Measurements from ENCODE around the gene AANAT. TPM values are rescaled to one million over a fixed set of nuclear protein-coding genes. Genes with fewer than 3 reads are reported as not detected.
"Not testable (repeated sequence)": the region's sequence is repeated elsewhere in the genome, so short reads cannot be mapped to it uniquely, and the experiment has no call there.

Gene AANAT
- total RNA-seq, 1 donor from 2014 or later: 0.55 TPM

DNA sequence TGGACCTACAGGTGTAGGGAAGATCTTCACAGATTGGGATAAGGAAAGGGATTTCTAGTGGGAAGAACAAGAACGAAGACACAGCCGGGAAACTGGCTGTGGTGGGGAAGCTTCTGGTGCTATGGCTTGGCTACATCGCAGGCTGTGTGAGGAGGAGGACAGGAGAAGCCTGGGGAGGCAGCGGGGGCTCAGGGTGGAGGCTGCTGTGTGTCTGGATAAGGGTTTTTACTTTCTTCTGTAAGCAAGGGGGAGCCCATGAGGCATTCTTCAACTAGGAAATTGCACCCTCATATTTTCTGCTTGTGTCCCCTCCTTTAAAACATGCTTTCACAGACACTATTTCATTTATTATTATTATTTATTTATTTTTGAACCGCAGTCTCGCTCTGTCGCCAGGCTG is 36.7 kb downstream of the AANAT start:
- no peak overlapping the region for H3K27ac Mint-ChIP-seq

DNA sequence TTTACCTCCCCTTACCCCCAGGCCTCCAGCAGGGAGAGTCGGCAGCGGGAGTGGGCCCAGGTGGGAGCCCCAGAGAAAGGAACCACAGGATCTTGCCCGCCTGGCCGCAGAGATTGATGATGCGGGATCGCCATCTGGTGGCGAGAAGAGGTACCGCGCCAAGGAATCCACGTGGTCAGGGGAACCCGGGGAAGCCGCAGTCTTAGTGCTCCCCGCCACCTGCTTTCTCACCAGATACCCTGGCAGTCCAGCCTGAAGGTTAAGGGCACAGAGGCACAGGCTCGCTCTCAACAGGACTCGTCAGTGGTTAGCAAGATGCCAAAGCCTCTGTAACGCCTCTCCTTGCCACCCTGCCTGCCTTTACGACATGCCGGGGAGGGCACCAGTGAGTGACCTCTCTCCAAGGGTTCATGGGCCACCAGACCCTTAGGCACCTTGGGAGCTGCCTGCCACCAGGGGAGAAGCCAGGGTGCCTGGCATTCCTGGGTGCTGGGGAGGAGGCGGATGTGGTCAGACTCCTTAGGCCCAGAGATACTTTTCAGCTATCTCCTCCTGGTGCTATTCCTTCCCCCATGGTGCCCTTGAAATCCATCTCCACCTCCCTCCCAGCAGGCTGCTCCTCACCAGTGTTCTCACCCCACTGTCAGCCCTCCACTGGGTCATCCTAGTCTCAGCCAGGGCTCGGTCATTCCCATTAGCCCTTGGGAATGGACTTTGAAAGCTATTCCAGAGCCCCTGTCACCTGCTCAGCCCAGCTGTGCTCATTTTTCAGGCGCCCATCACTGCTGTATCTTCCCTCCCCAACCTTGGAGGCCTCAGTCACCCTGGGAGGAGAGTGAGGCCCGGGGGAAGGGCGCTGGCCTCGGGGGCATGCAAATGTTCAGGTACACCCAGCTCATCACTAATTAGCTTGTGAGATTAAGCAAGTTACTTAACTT is 39.3 kb downstream of the AANAT start:
- ATAC-seq (ENCODE audit: low read depth) (peak; percentile 85), DNase-seq (peak; percentile 93)
- TF ChIP-seq, protein P1, sequence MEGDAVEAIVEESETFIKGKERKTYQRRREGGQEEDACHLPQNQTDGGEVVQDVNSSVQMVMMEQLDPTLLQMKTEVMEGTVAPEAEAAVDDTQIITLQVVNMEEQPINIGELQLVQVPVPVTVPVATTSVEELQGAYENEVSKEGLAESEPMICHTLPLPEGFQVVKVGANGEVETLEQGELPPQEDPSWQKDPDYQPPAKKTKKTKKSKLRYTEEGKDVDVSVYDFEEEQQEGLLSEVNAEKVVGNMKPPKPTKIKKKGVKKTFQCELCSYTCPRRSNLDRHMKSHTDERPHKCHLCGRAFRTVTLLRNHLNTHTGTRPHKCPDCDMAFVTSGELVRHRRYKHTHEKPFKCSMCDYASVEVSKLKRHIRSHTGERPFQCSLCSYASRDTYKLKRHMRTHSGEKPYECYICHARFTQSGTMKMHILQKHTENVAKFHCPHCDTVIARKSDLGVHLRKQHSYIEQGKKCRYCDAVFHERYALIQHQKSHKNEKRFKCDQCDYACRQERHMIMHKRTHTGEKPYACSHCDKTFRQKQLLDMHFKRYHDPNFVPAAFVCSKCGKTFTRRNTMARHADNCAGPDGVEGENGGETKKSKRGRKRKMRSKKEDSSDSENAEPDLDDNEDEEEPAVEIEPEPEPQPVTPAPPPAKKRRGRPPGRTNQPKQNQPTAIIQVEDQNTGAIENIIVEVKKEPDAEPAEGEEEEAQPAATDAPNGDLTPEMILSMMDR (IDR thresholded peaks at IDR 0.05): peak; percentile 66
- H3K27ac Mint-ChIP-seq: peak overlapping the region; percentile 50
- H3K4me3 Mint-ChIP-seq: no peak overlapping the region
- ChIA-PET POLR2A (interaction anchor here (0.6 to 21.4 kb wide), 9 partner anchors 9 to 1690 kb away, joined by 3 to 769 read pairs (median 4); partner anchors contain the start of gene AANAT), CTCF (interaction anchor here (0.9 to 11.4 kb wide), 19 partner anchors 10 to 204 kb away, joined by 3 to 129 read pairs (median 5); partner anchors contain the start of genes AANAT, PRPSAP1 and SPHK1)
- H3K27me3 Mint-ChIP-seq: peaks cover 4% of the 10 kb centered on the region
- H3K36me3 Mint-ChIP-seq (ENCODE audit: low read depth): no peaks in the 10 kb centered on the region
- H3K4me1 Mint-ChIP-seq: peaks cover 26% of the 10 kb centered on the region
- no peaks in the 10 kb centered on the region for H3K9me3 Mint-ChIP-seq
- intact Hi-C loops (cut with micrococcal nuclease): loop anchor here (1.0 to 5.0 kb wide), 4 partner anchors 40 to 839 kb away; partner anchors contain the start of genes RECQL5 and SAP30BP

More for the DNA sequence above, 36.7 kb downstream of the AANAT start:
- ATAC-seq (ENCODE audit: low read depth) (no peak), DNase-seq (no peak)
- intact Hi-C loops (cut with micrococcal nuclease): no loop called here
- Mint-ChIP-seq H3K4me1 (peaks cover 41% of the 10 kb centered on the region), H3K36me3 (ENCODE audit: low read depth) (peaks cover 9% of the 10 kb centered on the region), H3K27me3 (peaks cover 2% of the 10 kb centered on the region), H3K9me3 (no peaks in the 10 kb centered on the region), H3K4me3 (no peak overlapping the region)
- TF ChIP-seq, protein P1 (IDR thresholded peaks at IDR 0.05): no peak
- ChIA-PET CTCF (interaction anchor here (1.0 to 11.4 kb wide), 6 partner anchors 38 to 211 kb away, joined by 3 to 129 read pairs (median 10); partner anchors contain the start of gene AANAT), POLR2A (interaction anchor here (0.9 to 21.4 kb wide), 2 partner anchors 21 to 41 kb away, joined by 4 to 769 read pairs; no protein-coding TSS in a partner anchor)

DNA sequence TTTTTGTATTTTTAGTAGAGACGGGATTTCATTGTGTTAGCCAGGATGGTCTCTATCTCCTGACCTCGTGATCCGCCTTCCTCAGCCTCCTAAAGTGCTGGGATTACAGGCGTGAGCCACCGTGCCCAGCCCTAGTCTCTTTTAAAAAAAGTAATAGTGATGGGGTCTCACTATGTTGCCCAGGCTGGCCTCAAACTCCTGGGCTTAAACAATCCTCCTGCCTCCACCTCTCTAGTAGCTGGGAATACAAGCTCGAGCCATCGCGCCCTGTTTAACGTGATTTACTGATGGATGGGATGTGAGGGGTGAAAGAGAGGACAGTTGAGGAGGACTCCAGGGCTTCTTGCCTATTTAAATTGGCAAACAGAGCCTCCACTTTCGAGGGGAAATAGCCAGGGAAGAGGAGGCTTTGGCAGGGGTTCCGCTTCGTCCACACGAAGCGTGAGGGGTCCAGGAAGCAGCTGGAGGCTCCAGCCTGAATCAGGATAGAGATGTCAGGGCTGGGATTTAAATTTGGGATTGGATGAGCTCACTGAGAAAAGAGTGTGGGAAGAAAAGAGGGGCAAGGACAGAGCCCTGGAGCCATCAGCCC is 41.2 kb downstream of the AANAT start:
- not testable (repeated sequence) for H3K4me3 Mint-ChIP-seq; H3K27me3 Mint-ChIP-seq; H3K27ac Mint-ChIP-seq; H3K36me3 Mint-ChIP-seq (ENCODE audit: low read depth); ATAC-seq (ENCODE audit: low read depth); DNase-seq; H3K9me3 Mint-ChIP-seq
- ChIA-PET POLR2A (interaction anchor here (0.7 to 21.4 kb wide), 3 partner anchors 26 to 54 kb away, joined by 3 to 769 read pairs (median 4); no protein-coding TSS in a partner anchor), CTCF (interaction anchor here (2.0 to 11.4 kb wide), 4 partner anchors 43 to 155 kb away, joined by 4 to 129 read pairs (median 24); partner anchors contain the start of genes AANAT and PRPSAP1)
- intact Hi-C loops (cut with micrococcal nuclease): loop anchor here (5.0 kb wide), 1 partner anchor 841 kb away; the partner anchor contains the start of genes RECQL5 and SAP30BP
- H3K4me1 Mint-ChIP-seq: peaks cover 12% of the 10 kb centered on the region

DNA sequence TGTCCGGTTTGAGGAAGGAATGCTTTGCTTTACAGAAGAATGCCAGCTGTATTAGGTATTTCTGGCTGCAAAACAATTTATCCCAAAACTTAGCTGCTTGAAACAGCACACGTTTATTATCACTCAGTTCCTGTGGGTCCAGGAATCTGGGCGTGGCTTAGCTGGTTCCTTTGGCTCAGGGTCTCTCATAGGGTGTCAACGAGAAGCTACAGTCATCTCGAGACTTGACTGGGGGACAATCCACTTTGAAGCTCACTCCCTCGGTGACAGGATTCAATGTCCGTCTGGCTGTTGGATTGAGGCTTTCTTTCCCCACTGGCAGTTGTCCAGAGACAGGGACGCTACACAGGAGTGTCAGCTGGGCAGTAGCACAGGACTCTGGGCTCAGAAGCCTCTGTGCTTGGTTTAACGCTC is 43.4 kb downstream of the AANAT start:
- peaks cover 4% of the 10 kb centered on the region for H3K27me3 Mint-ChIP-seq
- no peak overlapping the region for H3K4me3 Mint-ChIP-seq
- no peak for DNase-seq
- H3K36me3 Mint-ChIP-seq (ENCODE audit: low read depth): no peaks in the 10 kb centered on the region
- POLR2A ChIA-PET: interaction anchor here (0.7 kb wide), 2 partner anchors 14 to 100 kb away, joined by 3 read pairs; no protein-coding TSS in a partner anchor
- no peak for ATAC-seq (ENCODE audit: low read depth)
- CTCF ChIA-PET: interaction anchor here (0.6 kb wide), 2 partner anchors 45 to 50 kb away, joined by 3 read pairs; no protein-coding TSS in a partner anchor
- H3K4me1 Mint-ChIP-seq: peaks cover 26% of the 10 kb centered on the region
- no peaks in the 10 kb centered on the region for H3K9me3 Mint-ChIP-seq
- TF ChIP-seq, protein P1 (IDR thresholded peaks at IDR 0.05): no peak
- intact Hi-C loops (cut with micrococcal nuclease): loop anchor here (10.0 kb wide), 1 partner anchor 406 kb away; the partner anchor contains the start of gene EXOC7
- H3K27ac Mint-ChIP-seq: no peak overlapping the region
